ENCODE data around the gene MDFI.

GRCh38 chr6:41654698-41655151 lies 16.5 kb downstream of the MDFI start:
- TF ChIP-seq EZH2 (IDR thresholded peaks at IDR 0.05) (no peak), CTCF (IDR thresholded peaks at IDR 0.05) (no peak), EZH2phosphoT487 (IDR thresholded peaks at IDR 0.05) (no peak)

All from neural progenitor cell (in vitro differentiated cells).